ENCODE results near the gene KCTD11. TPM values are rescaled to one million over a fixed set of nuclear protein-coding genes. Genes with fewer than 3 reads are reported as not detected.
A peak's percentile ranks its signal among the peaks of the same experiment; 100 is the strongest.

Gene KCTD11
- total and polyA plus RNA-seq, 2 donors (not counting 1 experiment from before 2014, with no cell fraction given) = 4.3 to 13.4 TPM

- Mint-ChIP-seq H3K9me3 (ENCODE audit: insufficient read depth) (no peaks in the 10 kb centered on the region), H3K4me1 (peaks cover 13% of the 10 kb centered on the region), H3K27me3 (peaks cover 6% of the 10 kb centered on the region), H3K4me3 (peak overlapping the region; percentile 14), H3K27ac (no peak overlapping the region)
- intact Hi-C loops (cut with micrococcal nuclease) = no loop called here
- Histone ChIP-seq H4K20me1 (ENCODE audit: control insufficient read depth, insufficient read depth, low read length, poor library complexity, severe bottlenecking) (peaks cover 14% of the 10 kb centered on the region), H2AFZ (ENCODE audit: insufficient read depth, low read depth, low read length, poor library complexity, severe bottlenecking) (no peak overlapping the region), H3K27ac (ENCODE audit: low read length in 2 of 2) (no peak overlapping the region), H3K27me3 (replicated peaks in 1 of 4; ENCODE audit: control extremely low read depth in 1 of 4, control insufficient read depth in 3 of 4, insufficient read depth in 4 of 4, low read length in 3 of 4) (no peaks in the 10 kb centered on the region), H3K4me3 (ENCODE audit: control extremely low read depth in 1 of 5, extremely low read depth in 1 of 5, insufficient read depth in 1 of 5, low read depth in 2 of 5, low read length in 4 of 5) (no peak overlapping the region), H3K9ac (ENCODE audit: low read length) (no peak overlapping the region), H3K79me2 (ENCODE audit: control insufficient read depth, insufficient read depth, low read length) (peaks cover 13% of the 10 kb centered on the region), H3K4me2 (replicated peaks; ENCODE audit: low read depth, low read length, poor library complexity, severe bottlenecking) (no peak overlapping the region), H3K4me1 (ENCODE audit: control insufficient read depth in 2 of 2, insufficient read depth in 2 of 2, low read length in 2 of 2) (peaks cover 2 to 14% of the 10 kb centered on the region in 2 donors), H3K9me3 (ENCODE audit: control extremely low read depth in 1 of 3, control insufficient read depth in 2 of 3, insufficient read depth in 1 of 3, low read length in 2 of 3) (no peaks in the 10 kb centered on the region), H3K36me3 (replicated peaks in 1 of 2; ENCODE audit: control extremely low read depth in 1 of 2, control insufficient read depth in 1 of 2, extremely low read depth in 1 of 2, insufficient read depth in 2 of 2, low read length in 1 of 2) (peaks cover 0 to under 1% of the 10 kb centered on the region in 2 experiments)
- POLR2A ChIA-PET = interaction anchor here (0.6 kb wide), 1 partner anchor 50 kb away, joined by 3 read pairs; no protein-coding TSS in a partner anchor
- TF ChIP-seq CTCF (IDR thresholded peaks at IDR 0.05) (no peak), EZH2 (IDR thresholded peaks at IDR 0.05; ENCODE audit: borderline replicate concordance, insufficient read depth, low read depth, low read length, poor library complexity, severe bottlenecking) (no peak)
- CTCF ChIA-PET = interaction anchor here (0.7 to 3.1 kb wide), 4 partner anchors 8 to 256 kb away, joined by 3 to 20 read pairs (median 3); no protein-coding TSS in a partner anchor
- DNase-seq = no peak
- WGBS (ENCODE audit: insufficient coverage) = 100% methylated on average over 1 of the region's 7 CpGs
- ATAC-seq (ENCODE audit: low read depth) = no peak
Measured at GRCh38 chr17:7304179-7304578, 47.8 kb upstream of the KCTD11 start.

GRCh38 chr17:7306911-7307685, 44.9 kb upstream of the KCTD11 start, which contains the start of gene EIF5A:
Gene EIF5A (plus strand): TSS chr17:7307628. CDS start chr17:7309636, 2,008 bp downstream.
- Histone ChIP-seq H3K79me2 (ENCODE audit: control insufficient read depth, insufficient read depth, low read length) (peaks cover 40% of the 10 kb centered on the region), H3K4me2 (replicated peaks; ENCODE audit: low read depth, low read length, poor library complexity, severe bottlenecking) (peak within 1 kb of the TSS; percentile 93), H3K4me3 (ENCODE audit: control extremely low read depth in 1 of 5, extremely low read depth in 1 of 5, insufficient read depth in 1 of 5, low read depth in 2 of 5, low read length in 4 of 5) (peak within 1 kb of the TSS; percentile 81 to 96 (median 94)), H4K20me1 (ENCODE audit: control insufficient read depth, insufficient read depth, low read length, poor library complexity, severe bottlenecking) (peaks cover 41% of the 10 kb centered on the region), H3K9ac (ENCODE audit: low read length) (peak within 1 kb of the TSS; percentile 97), H2AFZ (ENCODE audit: insufficient read depth, low read depth, low read length, poor library complexity, severe bottlenecking) (peak within 1 kb of the TSS; percentile 89), H3K27ac (ENCODE audit: low read length in 2 of 2) (peak within 1 kb of the TSS; percentile 98 to 99), H3K4me1 (ENCODE audit: control insufficient read depth in 2 of 2, insufficient read depth in 2 of 2, low read length in 2 of 2) (peaks cover 17 to 40% of the 10 kb centered on the region in 2 donors), H3K36me3 (replicated peaks in 1 of 2; ENCODE audit: control extremely low read depth in 1 of 2, control insufficient read depth in 1 of 2, extremely low read depth in 1 of 2, insufficient read depth in 2 of 2, low read length in 1 of 2) (peaks cover 0 to 29% of the 10 kb centered on the region in 2 experiments), H3K27me3 (replicated peaks in 1 of 4; ENCODE audit: control extremely low read depth in 1 of 4, control insufficient read depth in 3 of 4, insufficient read depth in 4 of 4, low read length in 3 of 4) (no peaks in the 10 kb centered on the region), H3K9me3 (ENCODE audit: control extremely low read depth in 1 of 3, control insufficient read depth in 2 of 3, insufficient read depth in 1 of 3, low read length in 2 of 3) (no peaks in the 10 kb centered on the region)
- Mint-ChIP-seq H3K4me1 (peaks cover 39% of the 10 kb centered on the region), H3K27me3 (no peaks in the 10 kb centered on the region), H3K27ac (peak within 1 kb of the TSS; percentile 99), H3K4me3 (peak within 1 kb of the TSS; percentile 95), H3K9me3 (ENCODE audit: insufficient read depth) (no peaks in the 10 kb centered on the region)
- intact Hi-C loops (cut with micrococcal nuclease) = loop anchor here (1.0 to 5.0 kb wide), 12 partner anchors 8 to 308 kb away; partner anchors contain the start of genes ELP5, GPS2, NEURL4 and PHF23
- DNase-seq (peak; percentile 100), ATAC-seq (ENCODE audit: low read depth) (peak; percentile 70)
- TF ChIP-seq EZH2 (IDR thresholded peaks at IDR 0.05; ENCODE audit: borderline replicate concordance, insufficient read depth, low read depth, low read length, poor library complexity, severe bottlenecking) (no peak), CTCF (IDR thresholded peaks at IDR 0.05) (no peak)
- CTCF ChIA-PET = interaction anchor here (0.6 to 3.1 kb wide), 2 partner anchors 11 to 191 kb away, joined by 3 to 20 read pairs; no protein-coding TSS in a partner anchor
- under 1% methylated on average over 64 of the region's 64 CpGs for WGBS (ENCODE audit: insufficient coverage)
- POLR2A ChIA-PET = no interaction called here
